ENCODE results near the gene ENG.
"Not testable (repeated sequence)": the region's sequence is repeated elsewhere in the genome, so short reads cannot be mapped to it uniquely, and the experiment has no call there.

ENG gene

GRCh38 chr9:127865645-127866464, 11.4 kb upstream of the ENG start:
- no peak for DNase-seq (ENCODE audit: low spot score)

GRCh38 chr9:127863191-127863621, 8.7 kb upstream of the ENG start:
- DNase-seq (ENCODE audit: low spot score), result no peak

GRCh38 chr9:127862075-127863011, 7.9 kb upstream of the ENG start:
- DNase-seq (ENCODE audit: low spot score), result no peak

- DNase-seq (ENCODE audit: low spot score), result no peak
Measured at GRCh38 chr9:127860779-127861178, 6.3 kb upstream of the ENG start.

GRCh38 chr9:127860260-127860659, 5.8 kb upstream of the ENG start:
- no peak for DNase-seq (ENCODE audit: low spot score)

DNA sequence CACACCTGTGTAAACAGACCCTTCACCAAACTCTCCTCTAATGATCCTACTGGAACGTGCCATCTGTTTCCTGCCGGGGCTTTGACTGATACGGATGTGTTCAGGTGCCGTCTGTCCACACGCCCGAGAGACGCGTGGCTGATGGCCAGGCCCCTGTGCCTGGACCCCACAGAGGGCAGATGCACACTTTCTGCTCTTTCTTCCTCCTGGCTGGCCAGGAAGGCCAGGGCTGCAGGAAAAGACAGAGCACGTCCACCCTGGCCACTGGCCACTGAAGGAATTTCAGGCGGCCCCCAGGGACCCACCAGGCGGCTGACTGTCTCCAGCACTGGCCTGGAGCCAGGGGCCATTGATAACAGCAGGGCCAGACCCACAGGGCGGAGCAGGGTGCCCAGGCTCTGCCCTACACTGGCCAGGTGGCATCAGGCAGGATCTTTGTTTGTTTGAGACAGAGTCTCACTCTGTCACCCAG, 3.6 kb upstream of the ENG start:
- no peak for DNase-seq (ENCODE audit: low spot score)

- no peak for DNase-seq (ENCODE audit: low spot score)
Measured at GRCh38 chr9:127857278-127857677, 2.8 kb upstream of the ENG start.

- no peak for DNase-seq (ENCODE audit: low spot score)
Measured at GRCh38 chr9:127856729-127857116, 2.3 kb upstream of the ENG start.

DNA sequence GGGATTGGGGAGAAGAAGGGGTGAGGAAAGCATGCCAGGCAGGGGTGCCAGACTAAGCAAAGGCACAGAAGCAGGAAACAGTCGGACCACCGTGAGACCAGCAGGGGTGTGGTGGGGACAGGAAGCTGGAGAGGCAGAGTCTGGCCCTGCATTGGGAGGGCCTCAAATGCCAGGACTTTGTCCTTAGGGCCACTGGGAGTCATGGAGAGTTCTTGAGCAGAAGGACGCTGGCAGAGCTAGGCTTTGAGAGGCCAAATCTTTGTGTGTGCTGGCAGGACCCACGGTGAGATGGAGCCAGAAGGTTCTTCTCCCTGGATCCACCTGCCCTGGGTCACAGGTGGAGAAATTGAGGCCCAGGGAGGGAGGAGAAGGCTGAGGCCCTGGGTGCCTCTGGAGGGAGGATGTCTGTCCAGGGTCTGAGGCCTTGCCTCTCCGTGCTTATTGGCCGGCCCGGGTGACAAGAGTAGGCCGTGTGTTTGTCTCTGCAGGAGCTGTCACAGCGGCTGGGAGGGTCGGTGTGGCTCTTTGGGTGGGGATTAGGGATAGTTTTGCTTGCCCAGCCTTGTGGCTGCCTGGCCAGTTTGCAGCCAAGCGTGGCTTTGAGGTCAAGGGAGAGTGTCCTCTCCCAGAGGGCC, 1.8 kb upstream of the ENG start:
- DNase-seq (ENCODE audit: low spot score), result no peak

DNA sequence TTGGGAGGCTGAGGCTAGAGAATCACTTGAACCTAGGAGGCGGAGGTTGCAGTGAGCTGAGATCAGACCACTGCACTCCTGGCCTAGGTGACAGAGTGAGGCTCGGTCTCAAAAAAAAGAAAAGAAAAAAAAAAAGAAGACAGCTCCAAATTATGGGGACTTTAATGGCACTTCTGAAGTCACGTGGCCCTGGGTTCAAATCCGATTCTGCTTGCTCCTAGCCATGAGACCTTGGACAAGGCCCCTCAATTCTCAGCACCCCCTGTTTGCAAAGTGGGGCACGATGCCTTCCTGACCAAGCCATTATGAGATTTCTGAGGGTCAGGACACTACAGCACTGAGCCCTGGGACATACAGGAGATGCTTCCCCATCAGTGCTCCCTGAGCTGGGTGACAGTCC, 1.1 kb upstream of the ENG start:
- no peak for DNase-seq (ENCODE audit: low spot score)

DNA sequence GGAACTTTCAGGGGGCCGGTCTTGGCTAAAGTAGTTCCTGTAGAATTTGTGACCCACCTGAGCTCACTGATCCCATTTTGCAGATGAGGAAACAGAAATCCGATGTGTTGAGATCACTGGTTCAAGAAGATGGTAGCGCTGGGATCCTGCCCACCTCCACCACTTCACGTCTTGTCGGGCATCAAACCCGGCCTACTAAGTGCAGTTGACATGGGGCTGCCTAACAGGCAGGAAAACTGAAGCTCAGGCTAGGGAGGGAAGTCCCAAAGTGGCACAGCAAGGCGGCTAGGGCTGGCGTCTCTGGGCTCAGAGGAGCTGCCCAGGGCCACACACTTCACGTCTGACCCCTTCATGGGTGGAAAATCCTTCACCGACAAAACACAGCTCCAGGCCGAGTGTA, 502 bp upstream of the ENG start:
- DNase-seq (ENCODE audit: low spot score), result no peak

DNA sequence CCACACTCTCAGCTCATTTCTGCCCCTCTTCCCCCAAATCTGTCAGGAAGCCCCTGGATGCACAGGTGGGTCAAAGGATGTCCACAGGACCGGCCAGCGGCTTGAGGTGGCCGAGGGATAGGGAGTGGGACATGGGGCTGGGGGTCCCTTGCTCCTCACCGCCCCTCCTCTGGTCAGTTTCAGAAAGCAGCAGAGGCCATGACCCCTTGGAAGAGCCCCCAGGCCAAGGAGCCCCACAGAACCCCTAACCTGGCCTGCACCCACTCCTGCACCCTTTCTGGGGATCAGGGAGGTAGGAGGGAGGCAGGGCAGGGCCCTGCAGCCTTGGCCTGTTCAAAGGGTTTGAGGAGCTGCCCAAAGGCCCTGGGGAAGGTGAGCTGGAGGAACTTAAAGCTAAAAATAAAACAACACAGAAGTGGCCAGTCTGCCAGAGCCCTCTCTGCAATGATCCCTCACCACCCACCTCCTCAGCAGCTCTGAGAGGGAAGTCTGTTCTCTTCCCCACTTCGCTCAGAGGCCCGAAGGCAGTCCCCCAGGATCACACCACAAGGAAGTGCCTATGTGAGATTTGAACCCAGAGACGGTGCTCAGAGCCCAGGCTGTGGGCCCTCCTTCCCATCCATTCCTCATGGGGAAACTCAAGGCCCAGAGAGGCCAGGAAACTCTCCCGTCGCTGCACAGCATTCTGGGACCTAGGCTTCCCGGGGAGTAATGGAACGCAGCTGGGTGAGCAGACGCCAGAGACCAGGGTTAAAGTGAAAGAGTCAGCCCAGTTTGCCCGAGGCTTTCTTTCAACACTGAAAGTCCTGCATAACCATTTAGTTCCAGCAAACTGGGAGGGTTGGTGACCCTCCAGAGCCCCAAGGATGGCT, 910 bp downstream of the ENG start:
- DNase-seq (ENCODE audit: low spot score), result peak; percentile 56

- DNase-seq (ENCODE audit: low spot score), result no peak
Measured at GRCh38 chr9:127852829-127853228, 1.6 kb downstream of the ENG start.

DNA sequence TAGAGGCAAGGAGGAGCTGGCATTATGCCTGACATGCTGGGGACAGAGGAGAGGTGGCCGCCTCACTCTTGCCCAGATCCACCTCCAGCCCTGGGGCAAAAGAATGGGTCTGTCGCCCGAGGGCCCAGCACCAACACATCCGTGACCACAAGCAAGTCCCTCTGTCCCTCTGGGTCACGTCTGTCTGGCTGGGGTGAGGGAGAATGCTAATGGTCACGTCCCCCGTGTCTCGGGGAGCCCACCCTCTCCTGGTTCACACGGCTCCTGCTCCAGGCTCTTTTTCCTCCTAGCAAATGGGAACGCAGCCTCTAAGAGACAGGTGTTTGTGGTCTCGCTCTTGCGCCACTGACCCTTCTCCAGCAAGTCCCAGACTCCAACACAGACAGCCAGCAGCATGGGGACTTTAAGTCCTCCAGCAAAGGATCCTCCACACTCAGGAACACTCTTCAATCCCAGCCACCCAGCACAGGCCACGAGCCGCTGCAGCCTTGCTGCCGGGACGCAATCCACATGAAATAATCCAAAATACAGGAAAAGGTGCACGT, 4.1 kb downstream of the ENG start:
- no peak for DNase-seq (ENCODE audit: low spot score)

- no peak for DNase-seq (ENCODE audit: low spot score)
Measured at GRCh38 chr9:127848756-127849504, 5.5 kb downstream of the ENG start.

GRCh38 chr9:127847833-127848755, 6.4 kb downstream of the ENG start:
- DNase-seq (ENCODE audit: low spot score), result no peak

DNA sequence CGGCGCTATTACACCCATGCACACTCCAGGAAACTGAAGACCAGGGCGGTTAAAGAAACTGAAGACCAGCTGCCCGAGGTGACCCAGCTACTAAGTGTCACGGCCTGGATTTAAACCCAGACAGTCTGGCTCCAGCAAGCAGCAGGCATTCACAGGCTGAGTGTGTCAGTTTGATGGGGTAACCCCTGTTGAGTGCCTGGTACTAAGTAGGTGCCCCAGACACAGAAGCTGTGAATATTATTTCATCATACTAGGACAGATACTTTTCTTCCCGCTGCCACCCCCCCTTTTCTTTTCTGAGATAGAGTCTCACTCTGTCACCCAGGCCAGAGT, 7.3 kb downstream of the ENG start:
- no peak for DNase-seq (ENCODE audit: low spot score)

DNA sequence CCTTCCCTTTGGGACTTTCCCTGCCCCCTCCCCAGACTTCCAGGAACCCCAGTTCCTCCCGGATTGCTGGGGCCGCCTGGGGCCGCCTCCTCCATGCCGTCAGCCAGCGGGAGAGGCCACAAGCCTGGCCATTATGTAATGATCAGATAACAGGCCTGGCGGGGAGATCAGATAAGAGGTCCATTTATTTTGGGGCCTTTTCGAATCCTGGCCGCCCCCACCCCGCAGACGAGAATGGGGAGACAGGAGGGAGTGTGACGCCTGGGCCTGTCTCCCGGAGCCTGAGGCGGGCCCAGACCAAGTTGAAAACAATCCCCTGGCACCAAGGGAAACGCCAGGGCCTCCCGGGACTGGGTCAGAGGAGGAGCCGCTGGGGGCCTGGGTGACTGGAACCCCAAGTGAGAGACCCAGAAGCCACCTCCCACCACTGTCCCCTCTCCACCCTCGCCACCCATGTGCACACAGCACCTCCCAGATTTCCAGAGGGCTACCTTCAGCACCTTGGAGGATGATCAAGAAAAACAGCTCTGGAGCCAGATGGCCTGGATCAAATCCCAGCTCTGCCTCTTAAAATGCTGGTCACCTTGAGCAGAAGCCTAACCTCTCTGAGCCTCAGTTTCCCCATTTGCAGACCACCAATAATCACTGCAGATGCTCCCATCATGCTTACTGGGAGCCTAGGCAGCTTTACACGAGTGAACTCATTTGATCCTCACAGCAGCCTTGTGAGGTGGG, 7.8 kb downstream of the ENG start:
- DNase-seq (ENCODE audit: low spot score), result no peak

GRCh38 chr9:127845619-127846018, 8.8 kb downstream of the ENG start:
- DNase-seq (ENCODE audit: low spot score), result not testable (repeated sequence)
